ENCODE measurements around the gene BTN3A1. TPM values are rescaled to one million over a fixed set of nuclear protein-coding genes. Genes with fewer than 3 reads are reported as not detected.

Gene BTN3A1
- total and polyA plus RNA-seq, 2 of the 8 experiments (the other 6 are each of a cell fraction or from before 2014, with no cell fraction given) = 4.7 to 5.6 TPM

DNA sequence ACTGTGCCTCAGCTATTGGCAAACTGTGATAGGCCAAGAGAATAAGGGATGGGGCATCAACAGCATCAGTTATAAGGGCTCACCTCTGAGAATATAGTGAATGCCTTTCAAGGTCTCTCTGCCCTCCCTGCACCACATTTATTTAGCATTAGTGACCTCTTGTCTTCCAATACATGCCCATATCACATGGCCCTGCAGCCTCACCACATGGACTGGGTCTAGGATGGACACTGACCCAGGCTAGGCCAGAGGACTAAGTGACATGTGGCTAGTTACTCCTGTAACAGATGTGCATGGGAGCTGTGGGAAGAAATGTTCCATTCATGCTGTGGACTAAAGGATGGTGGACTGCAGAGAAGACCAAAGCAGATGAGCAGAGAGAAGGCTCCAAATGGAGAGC lies 22.3 kb upstream of the BTN3A1 start:
- no peak overlapping the region for H2BK12ac ChIP-seq (ENCODE audit: low read depth, low read length)
- ChIA-PET POLR2A (ENCODE audit: partially characterized antibody) (interaction anchor here (0.8 to 1.2 kb wide), 2 partner anchors 13 to 17 kb away, joined by 3 to 4 read pairs; no protein-coding TSS in a partner anchor), CTCF (ENCODE audit: partially characterized antibody) (interaction anchor here (1.3 kb wide), 1 partner anchor 38 kb away, joined by 4 read pairs; no protein-coding TSS in a partner anchor)
- no peak overlapping the region for H3K23ac ChIP-seq (ENCODE audit: insufficient read length)
- FAIRE-seq (no peak), DNase-seq (ENCODE audit: low read depth in 1 of 2, low spot score in 2 of 2) (no peak)
- H2BK15ac ChIP-seq (ENCODE audit: low read length) = no peak overlapping the region
- peaks cover 0 to 4% (median 2%) of the 10 kb centered on the region in 4 experiments; a peak in 5 of 7 replicates for H3K4me1 ChIP-seq (replicated peaks in 1 of 4; ENCODE audit: control insufficient read depth in 3 of 4, insufficient read depth in 4 of 4, low read length in 3 of 4)
- H3K56ac ChIP-seq (replicated peaks; ENCODE audit: insufficient read length, low read depth, low read length) = no peak overlapping the region
- H4K91ac ChIP-seq (replicated peaks; ENCODE audit: insufficient read length, low read length) = no peak overlapping the region
- H2AFZ ChIP-seq (ENCODE audit: low read length) = no peak overlapping the region
- H3K18ac ChIP-seq (ENCODE audit: extremely low read depth, low read length) = no peak overlapping the region
- no peak overlapping the region for H2BK20ac ChIP-seq (ENCODE audit: low read length)
- H4K20me1 ChIP-seq (replicated peaks in 1 of 2; ENCODE audit: control insufficient read depth in 1 of 2, insufficient read depth in 2 of 2, low read length in 2 of 2) = no peaks in the 10 kb centered on the region
- H3K27ac ChIP-seq (ENCODE audit: low read depth, low read length) = no peak overlapping the region
- no peaks in the 10 kb centered on the region; the same call in 1 of the 2 replicates for H3K23me2 ChIP-seq (ENCODE audit: low read depth, low read length)
- H3K14ac ChIP-seq (ENCODE audit: insufficient read length) = no peak overlapping the region
- no peaks in the 10 kb centered on the region for H3K9me3 ChIP-seq (ENCODE audit: insufficient read depth in 2 of 2, low read depth in 1 of 2, low read length in 1 of 2)
- H2AK5ac ChIP-seq (ENCODE audit: low read depth, low read length) = no peak overlapping the region
- no peak overlapping the region for H3K4me2 ChIP-seq (ENCODE audit: insufficient read depth in 1 of 2, low read depth in 2 of 2, low read length in 2 of 2)
- no peaks in the 10 kb centered on the region for H3K79me2 ChIP-seq (ENCODE audit: control insufficient read depth in 1 of 2, insufficient read depth in 2 of 2, low read length in 2 of 2)
- H2BK120ac ChIP-seq (replicated peaks; ENCODE audit: low read depth, low read length) = no peak overlapping the region
- no peak overlapping the region for H4K5ac ChIP-seq (ENCODE audit: insufficient read length, low read depth, low read length)
- H3K9ac ChIP-seq (replicated peaks in 1 of 4; ENCODE audit: extremely low read depth in 1 of 4, low read depth in 3 of 4, low read length in 3 of 4) = no peak overlapping the region
- no peak overlapping the region for H2BK5ac ChIP-seq (ENCODE audit: low read depth, low read length)
- no peak overlapping the region for H3K4ac ChIP-seq (replicated peaks; ENCODE audit: insufficient read length, low read depth, low read length)
- H4K8ac ChIP-seq (ENCODE audit: extremely low read depth, insufficient read depth, low read length) = no peak overlapping the region
- no peaks in the 10 kb centered on the region for H3K79me1 ChIP-seq (ENCODE audit: low read depth, low read length)
- H3K4me3 ChIP-seq (ENCODE audit: extremely low read depth in 1 of 4, insufficient read depth in 2 of 4, low read depth in 3 of 4, low read length in 4 of 4) = no peak overlapping the region
- no peaks in the 10 kb centered on the region for H3K36me3 ChIP-seq (ENCODE audit: control insufficient read depth in 2 of 4, insufficient read depth in 4 of 4, low read length in 3 of 4)
- H3K27me3 ChIP-seq (replicated peaks in 1 of 4; ENCODE audit: control insufficient read depth in 3 of 4, extremely low read depth in 1 of 4, insufficient read depth in 3 of 4, low read length in 3 of 4) = no peaks in the 10 kb centered on the region
- TF ChIP-seq TBP (IDR thresholded peaks at IDR 0.05; ENCODE audit: low read depth, low read length) = no peak
- no peak for TF ChIP-seq RBBP5 (IDR thresholded peaks at IDR 0.05; ENCODE audit: borderline replicate concordance, low read depth, low read length)
- TF ChIP-seq, protein P1, sequence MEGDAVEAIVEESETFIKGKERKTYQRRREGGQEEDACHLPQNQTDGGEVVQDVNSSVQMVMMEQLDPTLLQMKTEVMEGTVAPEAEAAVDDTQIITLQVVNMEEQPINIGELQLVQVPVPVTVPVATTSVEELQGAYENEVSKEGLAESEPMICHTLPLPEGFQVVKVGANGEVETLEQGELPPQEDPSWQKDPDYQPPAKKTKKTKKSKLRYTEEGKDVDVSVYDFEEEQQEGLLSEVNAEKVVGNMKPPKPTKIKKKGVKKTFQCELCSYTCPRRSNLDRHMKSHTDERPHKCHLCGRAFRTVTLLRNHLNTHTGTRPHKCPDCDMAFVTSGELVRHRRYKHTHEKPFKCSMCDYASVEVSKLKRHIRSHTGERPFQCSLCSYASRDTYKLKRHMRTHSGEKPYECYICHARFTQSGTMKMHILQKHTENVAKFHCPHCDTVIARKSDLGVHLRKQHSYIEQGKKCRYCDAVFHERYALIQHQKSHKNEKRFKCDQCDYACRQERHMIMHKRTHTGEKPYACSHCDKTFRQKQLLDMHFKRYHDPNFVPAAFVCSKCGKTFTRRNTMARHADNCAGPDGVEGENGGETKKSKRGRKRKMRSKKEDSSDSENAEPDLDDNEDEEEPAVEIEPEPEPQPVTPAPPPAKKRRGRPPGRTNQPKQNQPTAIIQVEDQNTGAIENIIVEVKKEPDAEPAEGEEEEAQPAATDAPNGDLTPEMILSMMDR (IDR thresholded peaks at IDR 0.05; ENCODE audit: control extremely low read depth in 1 of 3, insufficient read depth in 1 of 3, low read depth in 1 of 3, low read length in 3 of 3) = no peak
- TF ChIP-seq, protein P2, sequence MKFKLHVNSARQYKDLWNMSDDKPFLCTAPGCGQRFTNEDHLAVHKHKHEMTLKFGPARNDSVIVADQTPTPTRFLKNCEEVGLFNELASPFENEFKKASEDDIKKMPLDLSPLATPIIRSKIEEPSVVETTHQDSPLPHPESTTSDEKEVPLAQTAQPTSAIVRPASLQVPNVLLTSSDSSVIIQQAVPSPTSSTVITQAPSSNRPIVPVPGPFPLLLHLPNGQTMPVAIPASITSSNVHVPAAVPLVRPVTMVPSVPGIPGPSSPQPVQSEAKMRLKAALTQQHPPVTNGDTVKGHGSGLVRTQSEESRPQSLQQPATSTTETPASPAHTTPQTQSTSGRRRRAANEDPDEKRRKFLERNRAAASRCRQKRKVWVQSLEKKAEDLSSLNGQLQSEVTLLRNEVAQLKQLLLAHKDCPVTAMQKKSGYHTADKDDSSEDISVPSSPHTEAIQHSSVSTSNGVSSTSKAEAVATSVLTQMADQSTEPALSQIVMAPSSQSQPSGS (IDR thresholded peaks at IDR 0.05; ENCODE audit: low read length) = no peak
- no peak for TF ChIP-seq RXRA (IDR thresholded peaks at IDR 0.05; ENCODE audit: insufficient read depth, low read depth, low read length)
- TF ChIP-seq PHF8 (conservative IDR thresholded peaks at IDR 0.05; ENCODE audit: low read depth, low read length) = no peak
- no peak for TF ChIP-seq ZNF274 (IDR thresholded peaks at IDR 0.05; ENCODE audit: borderline replicate concordance, extremely low read depth, low read length)
- no peak for TF ChIP-seq NANOG (IDR thresholded peaks at IDR 0.05; ENCODE audit: insufficient read depth, low read depth, low read length, poor library complexity, severe bottlenecking)
- TF ChIP-seq POU5F1 (IDR thresholded peaks at IDR 0.05; ENCODE audit: low read depth, low read length) = no peak
- TF ChIP-seq TEAD4 (IDR thresholded peaks at IDR 0.05; ENCODE audit: low read depth, low read length) = no peak
- no peak for TF ChIP-seq CEBPB (IDR thresholded peaks at IDR 0.05; ENCODE audit: low read depth, low read length)

All from H1 (cell line).